ENCODE data around the gene COL9A1. TPM values are rescaled to one million over a fixed set of nuclear protein-coding genes. Genes with fewer than 3 reads are reported as not detected.

Gene COL9A1
- polyA plus RNA-seq, 4 donors, result 28.6 to 47.6 (median 35.0) TPM

- no peak for DNase-seq (ENCODE audit: low read depth in 4 of 4, low spot score in 2 of 4)
These were observed 10.7 kb downstream of the COL9A1 start for GRCh38 chr6:70292193-70292592.

- no peak for DNase-seq (ENCODE audit: low read depth in 4 of 4, low spot score in 2 of 4)
These were observed 13.6 kb downstream of the COL9A1 start for GRCh38 chr6:70289299-70289698.

- no peak for DNase-seq (ENCODE audit: low read depth in 4 of 4, low spot score in 2 of 4)
These were observed 16.0 kb downstream of the COL9A1 start for GRCh38 chr6:70286905-70287304.

- no peak for DNase-seq (ENCODE audit: low read depth in 4 of 4, low spot score in 2 of 4)
These were observed 17.7 kb downstream of the COL9A1 start for GRCh38 chr6:70285201-70285600.

GRCh38 chr6:70282919-70283461, 19.9 kb downstream of the COL9A1 start:
- DNase-seq (ENCODE audit: low read depth in 4 of 4, low spot score in 2 of 4), result no peak

- no peak for DNase-seq (ENCODE audit: low read depth in 4 of 4, low spot score in 2 of 4)
These were observed 20.5 kb downstream of the COL9A1 start for GRCh38 chr6:70282312-70282918.

- DNase-seq (ENCODE audit: low read depth in 4 of 4, low spot score in 2 of 4), result no peak
These were observed 21.0 kb downstream of the COL9A1 start for GRCh38 chr6:70281923-70282311.

GRCh38 chr6:70280400-70280853, 22.5 kb downstream of the COL9A1 start:
- no peak for DNase-seq (ENCODE audit: low read depth in 4 of 4, low spot score in 2 of 4)

GRCh38 chr6:70277470-70277869, 25.4 kb downstream of the COL9A1 start:
- no peak for DNase-seq (ENCODE audit: low read depth in 4 of 4, low spot score in 2 of 4)

GRCh38 chr6:70274338-70274737, 28.5 kb downstream of the COL9A1 start:
- no peak for DNase-seq (ENCODE audit: low read depth in 4 of 4, low spot score in 2 of 4)

- no peak for DNase-seq (ENCODE audit: low read depth in 4 of 4, low spot score in 2 of 4)
These were observed 30.8 kb downstream of the COL9A1 start for GRCh38 chr6:70272071-70272470.

- DNase-seq (ENCODE audit: low read depth in 4 of 4, low spot score in 2 of 4), result no peak
These were observed 32.4 kb downstream of the COL9A1 start for GRCh38 chr6:70270287-70271005.

- no peak for DNase-seq (ENCODE audit: low read depth in 4 of 4, low spot score in 2 of 4)
These were observed 36.7 kb downstream of the COL9A1 start for GRCh38 chr6:70266142-70266541.

- DNase-seq (ENCODE audit: low read depth in 4 of 4, low spot score in 2 of 4), result no peak
These were observed 38.6 kb downstream of the COL9A1 start for GRCh38 chr6:70264306-70264705.

- DNase-seq (ENCODE audit: low read depth in 4 of 4, low spot score in 2 of 4), result no peak
These were observed 44.4 kb downstream of the COL9A1 start for GRCh38 chr6:70258483-70258882.

GRCh38 chr6:70257768-70258273, 45.1 kb downstream of the COL9A1 start:
- no peak for DNase-seq (ENCODE audit: low read depth in 4 of 4, low spot score in 2 of 4)

GRCh38 chr6:70254784-70255183, 48.1 kb downstream of the COL9A1 start:
- DNase-seq (ENCODE audit: low read depth in 4 of 4, low spot score in 2 of 4), result no peak

GRCh38 chr6:70253923-70254322, 49.0 kb downstream of the COL9A1 start:
- DNase-seq (ENCODE audit: low read depth in 4 of 4, low spot score in 2 of 4), result no peak

GRCh38 chr6:70252604-70253003, 50.3 kb downstream of the COL9A1 start:
- no peak for DNase-seq (ENCODE audit: low read depth in 4 of 4, low spot score in 2 of 4)

GRCh38 chr6:70246118-70246517, 56.8 kb downstream of the COL9A1 start:
- no peak for DNase-seq (ENCODE audit: low read depth in 4 of 4, low spot score in 2 of 4)

GRCh38 chr6:70241991-70242420, 60.9 kb downstream of the COL9A1 start:
- DNase-seq (ENCODE audit: low read depth in 4 of 4, low spot score in 2 of 4), result no peak

- DNase-seq (ENCODE audit: low read depth in 4 of 4, low spot score in 2 of 4), result no peak
These were observed 61.9 kb downstream of the COL9A1 start for GRCh38 chr6:70241031-70241430.

Measured in left renal cortex interstitium (tissue), 4 donors.